K562 (cell line): ENCODE data around the gene ANKRD34A. TPM values are rescaled to one million over a fixed set of nuclear protein-coding genes. Genes with fewer than 3 reads are reported as not detected.

ENCODE experiments used
- DPF2 ChIP-seq: fragments of 450-650 bp; IDR thresholded peaks from 2 replicates; pipeline ENCODE4 v1.6.1; 2016
- HDAC1 ChIP-seq, 2 experiments: fragments of 450-650 bp; IDR thresholded peaks; 2 replicates each; pipeline ENCODE4 v1.6.1; 2016 to 2017; ENCODE audit warnings: inconsistent platforms in 1 of 2, mild to moderate bottlenecking in 1 of 2, moderate library complexity in 1 of 2
- HDAC2 ChIP-seq: fragments of 450-650 bp; IDR thresholded peaks from 2 replicates; pipeline ENCODE4 v1.6.1; 2016; ENCODE audit warnings: mild to moderate bottlenecking
- HDAC6 ChIP-seq: IDR thresholded peaks from 2 replicates; pipeline ENCODE4 v1.6.1; 2012; ENCODE audit warnings: low read depth, mild to moderate bottlenecking, control low read depth, inconsistent platforms, low read length, moderate library complexity
- IFI16 ChIP-seq: fragments of 250-450 bp; sonication (Bioruptor Pico); IDR thresholded peaks from 2 replicates; pipeline ENCODE4 v2.1.2; 2022; ENCODE audit warnings: mild to moderate bottlenecking, inconsistent platforms
- ILK ChIP-seq: fragments of 450-650 bp; IDR thresholded peaks from 2 replicates; pipeline ENCODE4 v1.6.1; 2016; ENCODE audit warnings: missing genetic modification characterization, low read depth, mild to moderate bottlenecking, missing compliant biosample characterization, moderate library complexity, borderline replicate concordance
- PRMT5 ChIP-seq: sonication (generic); formaldehyde crosslinking; IDR thresholded peaks from 2 replicates; pipeline ENCODE4 v1.5.0; 2020; ENCODE audit warnings: missing genetic modification reagents
- SIX5 ChIP-seq, 2 experiments: IDR thresholded peaks; 2 replicates each; pipeline ENCODE4 v1.6.1; 2011; ENCODE audit warnings: low read length in 2 of 2, borderline replicate concordance in 1 of 2, low read depth in 1 of 2, mild to moderate bottlenecking in 1 of 2, moderate library complexity in 1 of 2; ENCODE audit not compliant: insufficient read depth in 1 of 2
- SRSF7 ChIP-seq: fragments of 200-400 bp; formaldehyde crosslinking; optimal IDR thresholded peaks from 2 replicates; pipeline ENCODE3; 2017; ENCODE audit warnings: mild to moderate bottlenecking, low read depth, low read length
- TBP ChIP-seq: optimal IDR thresholded peaks from 2 replicates; pipeline ENCODE3; 2011; ENCODE audit warnings: low read depth, low read length, improper control_type of control experiment
- ZNF212 ChIP-seq: fragments of 450-650 bp; formaldehyde crosslinking; IDR thresholded peaks from 2 replicates; pipeline ENCODE4 v1.4.0; 2020; ENCODE audit warnings: mild to moderate bottlenecking
- ZNF347 ChIP-seq: fragments of 450-650 bp; formaldehyde crosslinking; IDR thresholded peaks from 2 replicates; pipeline ENCODE4 v1.4.0; 2020; ENCODE audit warnings: low read depth, mild to moderate bottlenecking, moderate library complexity
- ZNF589 ChIP-seq: fragments of 200-800 bp; sonication (Bioruptor generic); IDR thresholded peaks from 2 replicates; pipeline ENCODE4 v1.6.1; 2016; ENCODE audit warnings: low read depth, missing genetic modification characterization, missing compliant biosample characterization
- polyA plus RNA-seq, 8 experiments: library from polyadenylated mRNA; depleted of rRNA in 4 of 8; stranded (reverse) in 5 of 8; unstranded in 3 of 8; fragments of >200 nt; fragmentation: Nextera tagmentation in 2 of 8; fragmentation: Illumina TruSeq in 1 of 8; extraction: Ambion mirVana in 2 of 8; extraction: Trizol in 1 of 8; gene quantifications; 2 replicates each; pipeline versions ENCODE4 v1.2.1 to v1.2.3, GENCODE V29; 2011 to 2014; ENCODE audit warnings: inconsistent platforms in 1 of 8, missing spikeins in 1 of 8
- total RNA-seq, 7 experiments: library from RNA; depleted of rRNA in 6 of 7; stranded (reverse); fragments of >200 nt in 6 of 7; fragmentation: Illumina TruSeq in 2 of 7; extraction: Trizol in 2 of 7; gene quantifications; 2 replicates each; pipeline versions ENCODE4 v1.2.1 to v1.2.3, GENCODE V29; 2011 to 2021; ENCODE audit warnings: low replicate concordance in 1 of 7
- TF ChIP-seq, protein P1 (sequence below): conservative IDR thresholded peaks from 2 replicates; pipeline ENCODE4 v1.6.1; 2011; ENCODE audit warnings: low read depth, mild to moderate bottlenecking, low read length; ENCODE audit not compliant: control insufficient read depth
- TF ChIP-seq, protein P2 (sequence below): fragments of 250-450 bp; sonication (Bioruptor Pico); IDR thresholded peaks from 2 replicates; pipeline ENCODE4 v1.8.0; 2022; ENCODE audit warnings: inconsistent platforms
- TF ChIP-seq, protein P3 (sequence below): sonication (generic); formaldehyde crosslinking; IDR thresholded peaks from 2 replicates; pipeline ENCODE4 v1.4.0; 2020; ENCODE audit warnings: mild to moderate bottlenecking, missing genetic modification reagents

ANKRD34A gene
- total and polyA plus RNA-seq, 9 of the 15 experiments (the other 6 are each of a cell fraction or from before 2014, with no cell fraction given) = 0.06 to 1.6 (median 0.43) TPM

GRCh38 chr1:145978854-145979745 is 14.7 kb upstream of the ANKRD34A start (continued):
- TF ChIP-seq SRSF7 (no peak), ZNF212 (CRISPR knock-in tag) (0 out of 2 replicates have a peak, but pooled peaks have one; percentile 27), ZNF589 (peak; percentile 45; the same call in 1 of the 2 replicates), HDAC1 (IDR thresholded peaks at IDR 0.05) (0 out of 4 replicates have a peak, but pooled peaks of 1 of the 2 experiments have one; percentile 37), TBP (peak; percentile 73), HDAC6 (no peak), SIX5 (IDR thresholded peaks at IDR 0.05; ENCODE audit: borderline replicate concordance in 1 of 2, insufficient read depth in 1 of 2, low read depth in 1 of 2, low read length in 2 of 2) (peak in 1 of 2 experiments; percentile 29; a peak in 1 of 4 replicates), IFI16 (no peak), HDAC2 (0 out of 2 replicates have a peak, but pooled peaks have one; percentile 54), ILK (no peak), PRMT5 (no peak), DPF2 (peak; percentile 92), ZNF347 (CRISPR knock-in tag) (no peak)
- TF ChIP-seq, protein P1, sequence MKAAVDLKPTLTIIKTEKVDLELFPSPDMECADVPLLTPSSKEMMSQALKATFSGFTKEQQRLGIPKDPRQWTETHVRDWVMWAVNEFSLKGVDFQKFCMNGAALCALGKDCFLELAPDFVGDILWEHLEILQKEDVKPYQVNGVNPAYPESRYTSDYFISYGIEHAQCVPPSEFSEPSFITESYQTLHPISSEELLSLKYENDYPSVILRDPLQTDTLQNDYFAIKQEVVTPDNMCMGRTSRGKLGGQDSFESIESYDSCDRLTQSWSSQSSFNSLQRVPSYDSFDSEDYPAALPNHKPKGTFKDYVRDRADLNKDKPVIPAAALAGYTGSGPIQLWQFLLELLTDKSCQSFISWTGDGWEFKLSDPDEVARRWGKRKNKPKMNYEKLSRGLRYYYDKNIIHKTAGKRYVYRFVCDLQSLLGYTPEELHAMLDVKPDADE = no peak
- TF ChIP-seq, protein P2, sequence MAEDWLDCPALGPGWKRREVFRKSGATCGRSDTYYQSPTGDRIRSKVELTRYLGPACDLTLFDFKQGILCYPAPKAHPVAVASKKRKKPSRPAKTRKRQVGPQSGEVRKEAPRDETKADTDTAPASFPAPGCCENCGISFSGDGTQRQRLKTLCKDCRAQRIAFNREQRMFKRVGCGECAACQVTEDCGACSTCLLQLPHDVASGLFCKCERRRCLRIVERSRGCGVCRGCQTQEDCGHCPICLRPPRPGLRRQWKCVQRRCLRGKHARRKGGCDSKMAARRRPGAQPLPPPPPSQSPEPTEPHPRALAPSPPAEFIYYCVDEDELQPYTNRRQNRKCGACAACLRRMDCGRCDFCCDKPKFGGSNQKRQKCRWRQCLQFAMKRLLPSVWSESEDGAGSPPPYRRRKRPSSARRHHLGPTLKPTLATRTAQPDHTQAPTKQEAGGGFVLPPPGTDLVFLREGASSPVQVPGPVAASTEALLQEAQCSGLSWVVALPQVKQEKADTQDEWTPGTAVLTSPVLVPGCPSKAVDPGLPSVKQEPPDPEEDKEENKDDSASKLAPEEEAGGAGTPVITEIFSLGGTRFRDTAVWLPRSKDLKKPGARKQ = no peak
- TF ChIP-seq, protein P3, sequence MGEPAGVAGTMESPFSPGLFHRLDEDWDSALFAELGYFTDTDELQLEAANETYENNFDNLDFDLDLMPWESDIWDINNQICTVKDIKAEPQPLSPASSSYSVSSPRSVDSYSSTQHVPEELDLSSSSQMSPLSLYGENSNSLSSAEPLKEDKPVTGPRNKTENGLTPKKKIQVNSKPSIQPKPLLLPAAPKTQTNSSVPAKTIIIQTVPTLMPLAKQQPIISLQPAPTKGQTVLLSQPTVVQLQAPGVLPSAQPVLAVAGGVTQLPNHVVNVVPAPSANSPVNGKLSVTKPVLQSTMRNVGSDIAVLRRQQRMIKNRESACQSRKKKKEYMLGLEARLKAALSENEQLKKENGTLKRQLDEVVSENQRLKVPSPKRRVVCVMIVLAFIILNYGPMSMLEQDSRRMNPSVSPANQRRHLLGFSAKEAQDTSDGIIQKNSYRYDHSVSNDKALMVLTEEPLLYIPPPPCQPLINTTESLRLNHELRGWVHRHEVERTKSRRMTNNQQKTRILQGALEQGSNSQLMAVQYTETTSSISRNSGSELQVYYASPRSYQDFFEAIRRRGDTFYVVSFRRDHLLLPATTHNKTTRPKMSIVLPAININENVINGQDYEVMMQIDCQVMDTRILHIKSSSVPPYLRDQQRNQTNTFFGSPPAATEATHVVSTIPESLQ = 0 out of 2 replicates have a peak, but pooled peaks have one; percentile 70
